GM18873 (cell line): ENCODE measurements around the gene AGER.
"Not testable (repeated sequence)": the region's sequence is repeated elsewhere in the genome, so short reads cannot be mapped to it uniquely, and the experiment has no call there.

Experiments used
- ATAC-seq: cut with Tn5 transposase; IDR thresholded peaks from one replicate; pipeline ENCODE4 v1.9.1; 2021; ENCODE audit warnings: mild to moderate bottlenecking, moderate library complexity, moderate number of reproducible peaks; ENCODE audit not compliant: unreplicated experiment, low FRiP score

The AGER gene

GRCh38 chr6:32184084-32184640, at the start of gene AGER:
Gene AGER (minus strand): TSS chr6:32184253. CDS start chr6:32184222, 31 bp downstream.
- ATAC-seq: no peak

GRCh38 chr6:32226434-32226833, 42.4 kb upstream of the AGER start:
- ATAC-seq: no peak

GRCh38 chr6:32224696-32225095, 40.6 kb upstream of the AGER start:
- ATAC-seq: no peak

GRCh38 chr6:32223258-32224235, 39.5 kb upstream of the AGER start, which contains the start of gene NOTCH4:
Gene NOTCH4 (minus strand): TSS chr6:32224067. CDS start chr6:32223928, 139 bp downstream.
- ATAC-seq: no peak

DNA sequence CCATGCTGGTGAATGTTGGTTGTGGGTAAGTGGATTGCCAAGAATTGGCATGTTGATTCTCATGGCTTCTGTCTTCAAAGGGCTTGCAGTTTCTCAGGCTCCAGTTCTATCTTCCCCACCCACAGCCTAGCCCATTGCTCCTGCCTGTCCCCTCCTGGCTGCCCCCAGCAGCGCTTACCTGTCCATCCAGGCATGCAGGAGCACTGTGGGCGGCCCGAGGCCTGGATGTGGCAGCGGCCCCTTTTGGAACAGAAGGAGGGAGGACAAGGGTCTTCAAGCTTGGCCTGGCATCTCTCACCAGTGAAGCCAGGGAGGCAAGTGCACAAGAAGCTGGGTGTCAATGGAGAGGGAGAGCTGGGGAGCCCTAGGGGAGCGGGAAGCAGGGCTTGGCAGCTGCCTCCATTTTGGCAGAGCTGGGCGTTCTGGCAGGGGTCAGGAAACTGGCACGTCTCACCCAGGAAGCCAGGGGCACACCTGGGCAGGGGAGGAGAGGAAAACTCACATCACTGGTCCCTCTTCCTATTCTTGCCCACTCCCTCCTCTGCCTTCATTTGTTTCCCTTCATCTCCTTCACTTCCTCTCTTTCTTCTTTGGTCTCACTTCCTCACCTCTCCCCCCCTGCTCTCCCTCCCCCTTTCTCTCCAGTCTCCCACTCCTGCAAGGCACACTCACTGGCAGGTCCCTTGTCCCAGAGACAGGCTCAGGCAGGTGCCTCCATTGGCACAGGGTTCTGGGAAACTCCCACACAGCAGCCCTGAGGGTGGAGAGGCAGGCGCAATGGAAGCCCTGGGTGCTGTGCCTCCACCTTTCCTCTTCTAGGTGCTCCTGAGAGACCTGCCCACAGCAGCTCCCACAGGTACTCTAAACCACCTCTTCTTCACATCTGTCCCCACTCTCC, 38.5 kb upstream of the AGER start:
- no peak for ATAC-seq

GRCh38 chr6:32220021-32220420, 36.0 kb upstream of the AGER start:
- no peak for ATAC-seq

- ATAC-seq: no peak
Measured at GRCh38 chr6:32218167-32218566, 34.1 kb upstream of the AGER start.

DNA sequence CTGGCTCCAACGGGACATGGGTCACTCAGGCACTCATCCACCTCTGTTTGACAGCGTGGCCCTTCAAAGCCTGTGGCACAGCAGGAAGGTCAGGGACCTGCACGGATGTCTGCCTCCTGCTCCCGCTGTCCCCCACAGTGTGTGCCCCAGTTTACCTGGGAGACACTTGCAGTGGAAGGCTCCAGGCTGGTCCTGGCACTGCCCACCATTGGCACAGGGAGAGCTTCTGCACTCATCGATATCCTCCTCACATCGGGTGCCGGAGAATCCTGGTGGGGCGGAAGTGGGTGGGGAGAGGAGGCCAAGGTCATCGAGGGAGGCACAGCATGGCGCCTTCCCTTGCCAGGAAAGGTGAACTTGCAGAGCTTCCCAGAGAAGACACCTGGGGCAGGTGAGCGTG, 32.9 kb upstream of the AGER start:
- no peak for ATAC-seq

DNA sequence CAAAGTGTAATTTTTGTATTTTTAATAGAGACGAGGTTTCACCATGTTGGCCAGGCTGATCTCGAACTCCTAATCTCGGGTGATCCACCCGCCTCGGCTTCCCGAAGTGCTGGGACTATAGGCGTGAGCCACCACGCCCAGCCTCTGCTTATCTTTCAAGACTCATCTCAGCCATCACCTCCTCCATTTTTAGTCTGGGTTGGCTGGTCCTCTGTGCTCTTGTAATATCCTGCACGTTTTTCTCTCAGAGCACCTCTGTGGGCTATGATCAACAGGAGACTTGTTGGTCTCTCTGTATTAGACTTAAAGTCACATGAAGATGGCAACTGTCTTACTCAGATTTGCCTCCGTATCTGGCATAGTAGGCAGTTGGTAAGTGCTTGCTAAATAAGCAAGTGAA, 32.2 kb upstream of the AGER start:
- no peak for ATAC-seq

DNA sequence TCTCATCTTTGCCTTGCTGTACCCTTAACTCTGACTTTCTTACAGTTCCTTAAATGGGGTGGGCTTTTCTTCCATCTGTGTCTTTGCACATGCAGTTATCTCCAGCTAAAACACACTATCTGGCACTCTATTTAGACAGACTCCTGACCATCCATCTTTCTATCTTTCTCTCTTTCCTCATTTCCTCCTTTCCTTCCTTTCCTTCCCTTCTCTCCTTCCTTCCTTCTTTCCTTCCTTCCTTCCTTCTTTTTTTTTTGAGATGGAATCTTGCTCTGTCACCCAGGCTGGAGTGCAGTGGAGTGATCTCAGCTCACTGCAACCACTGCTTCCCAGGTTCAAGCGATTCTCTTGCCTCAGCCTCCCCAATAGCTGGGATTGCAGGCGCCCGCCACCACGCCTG, 31.6 kb upstream of the AGER start:
- no peak for ATAC-seq

GRCh38 chr6:32214126-32214525, 30.1 kb upstream of the AGER start:
- no peak for ATAC-seq

GRCh38 chr6:32213649-32214048, 29.6 kb upstream of the AGER start:
- ATAC-seq: no peak

GRCh38 chr6:32212076-32212760, 28.2 kb upstream of the AGER start:
- no peak for ATAC-seq

DNA sequence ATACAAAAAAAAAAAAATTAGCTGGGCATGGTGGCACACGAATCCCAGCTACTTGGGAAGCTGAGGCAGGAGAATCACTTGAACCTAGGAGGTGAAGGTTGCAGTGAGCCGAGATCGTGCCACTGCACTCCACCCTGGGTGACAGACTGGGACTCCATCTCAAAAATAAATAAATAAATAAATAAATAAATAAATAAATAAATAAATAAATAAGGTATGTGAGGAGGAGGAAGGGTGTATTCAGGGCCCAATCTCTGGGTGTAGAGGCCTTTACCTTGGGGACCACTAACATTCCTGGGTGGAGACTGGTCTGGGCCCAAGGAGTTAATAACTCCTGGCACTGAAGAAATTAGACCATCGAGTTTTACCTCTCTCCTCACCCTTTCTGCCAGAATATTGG, 27.4 kb upstream of the AGER start:
- ATAC-seq: not testable (repeated sequence)

DNA sequence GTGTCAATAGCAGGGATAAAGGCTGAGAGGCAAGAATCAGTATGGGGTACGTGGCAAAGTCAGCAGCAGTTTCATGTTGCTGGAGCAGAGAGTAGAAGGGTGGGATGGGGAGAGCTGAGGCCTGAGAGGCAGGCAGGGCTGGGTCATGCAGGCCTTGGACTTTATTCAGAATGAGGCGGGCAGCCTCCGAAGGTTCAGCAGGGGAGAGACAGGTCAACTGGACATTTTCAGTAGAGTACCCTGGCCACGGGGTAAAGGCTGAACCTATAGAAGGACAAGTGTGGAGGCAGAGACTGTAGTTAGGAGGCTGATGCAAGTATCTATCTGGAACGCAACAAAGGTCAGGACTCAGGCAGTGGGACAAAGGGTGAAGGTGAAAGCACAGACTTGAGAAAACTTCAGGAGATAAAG, 26.1 kb upstream of the AGER start:
- ATAC-seq: no peak

DNA sequence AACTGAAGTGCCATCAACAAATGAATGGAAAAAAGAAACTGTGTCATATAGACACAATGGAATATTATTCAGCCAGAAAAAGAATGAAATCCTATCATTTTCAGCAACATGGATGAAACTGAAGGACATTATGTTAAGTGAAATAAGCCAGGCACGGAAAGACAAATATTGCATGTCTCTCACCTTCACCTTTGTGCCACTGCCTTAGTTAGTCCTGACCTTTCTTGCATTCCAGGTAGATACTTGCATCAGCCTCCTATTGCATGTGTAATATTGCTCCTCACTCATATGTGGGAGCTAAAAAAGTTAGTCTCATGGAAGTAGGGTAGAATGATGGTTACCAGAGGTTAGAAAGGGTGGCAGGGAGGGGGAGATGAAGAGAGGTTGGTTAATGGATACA, 24.9 kb upstream of the AGER start:
- ATAC-seq: no peak

- no peak for ATAC-seq
Measured at GRCh38 chr6:32204268-32204715, 20.2 kb upstream of the AGER start.

DNA sequence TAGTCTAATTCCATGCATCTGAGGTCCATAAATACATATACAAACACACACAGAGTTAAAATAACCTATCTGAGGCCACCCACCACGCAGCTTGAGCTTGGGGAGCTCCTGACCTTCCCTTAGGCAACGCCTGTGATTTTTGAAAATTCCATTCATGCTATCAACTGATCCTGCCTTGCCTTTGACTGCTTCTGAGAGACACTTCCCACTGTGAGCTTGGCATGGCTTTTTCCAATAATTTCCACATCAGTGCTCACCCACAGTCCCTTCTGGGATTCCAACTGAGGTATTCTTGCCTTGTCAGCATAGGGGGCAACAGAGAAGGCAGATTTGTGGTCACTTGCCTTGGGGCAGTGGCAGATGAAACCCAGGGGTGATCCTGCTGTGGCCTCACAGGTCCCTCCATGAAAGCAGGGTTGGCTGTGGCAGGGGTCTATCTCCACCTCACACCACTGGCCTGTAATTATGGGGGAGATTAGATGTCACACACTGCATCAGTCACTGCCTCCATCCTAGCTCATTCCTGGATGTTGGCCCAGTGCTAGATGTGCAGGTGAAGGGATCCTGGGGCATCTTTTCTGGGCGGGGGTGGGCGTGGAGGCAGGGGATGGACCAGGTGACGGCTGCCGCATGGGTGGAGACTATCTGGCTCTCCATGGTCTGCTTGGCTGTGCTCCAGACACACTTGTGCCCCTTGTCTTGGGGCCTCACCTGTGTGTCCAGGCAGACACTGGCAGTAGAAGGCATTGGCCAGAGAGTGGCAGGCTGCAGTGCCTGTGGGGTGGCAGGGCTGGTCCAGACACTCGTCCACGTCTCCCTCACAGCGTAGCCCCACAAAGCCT, 19.6 kb upstream of the AGER start:
- ATAC-seq: no peak

DNA sequence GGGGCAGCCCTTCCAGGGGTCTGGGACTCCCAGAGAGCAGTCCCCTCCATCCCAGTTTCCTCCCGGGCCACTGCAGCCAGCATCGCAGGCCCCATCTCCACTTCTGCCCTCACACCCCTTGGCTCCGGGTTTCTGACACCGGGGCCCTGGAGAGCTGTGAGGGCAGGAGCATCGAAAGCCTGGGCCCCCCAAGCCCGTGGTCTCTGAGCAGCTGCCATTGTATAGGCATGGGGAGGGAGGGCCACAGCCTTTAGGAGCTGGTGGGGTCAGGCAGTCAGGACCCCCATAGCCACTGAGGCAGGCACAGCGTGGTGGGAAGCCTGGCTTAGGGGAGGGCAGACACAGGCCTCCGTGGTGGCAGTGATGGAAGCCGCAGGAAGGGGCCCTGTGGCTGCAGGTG, 18.1 kb upstream of the AGER start:
- ATAC-seq: no peak
